Measurements from ENCODE around the gene CPLX4. TPM values are rescaled to one million over a fixed set of nuclear protein-coding genes. Genes with fewer than 3 reads are reported as not detected.

The CPLX4 gene
- total RNA-seq, 1 donor from 2014 or later = not detected

DNA sequence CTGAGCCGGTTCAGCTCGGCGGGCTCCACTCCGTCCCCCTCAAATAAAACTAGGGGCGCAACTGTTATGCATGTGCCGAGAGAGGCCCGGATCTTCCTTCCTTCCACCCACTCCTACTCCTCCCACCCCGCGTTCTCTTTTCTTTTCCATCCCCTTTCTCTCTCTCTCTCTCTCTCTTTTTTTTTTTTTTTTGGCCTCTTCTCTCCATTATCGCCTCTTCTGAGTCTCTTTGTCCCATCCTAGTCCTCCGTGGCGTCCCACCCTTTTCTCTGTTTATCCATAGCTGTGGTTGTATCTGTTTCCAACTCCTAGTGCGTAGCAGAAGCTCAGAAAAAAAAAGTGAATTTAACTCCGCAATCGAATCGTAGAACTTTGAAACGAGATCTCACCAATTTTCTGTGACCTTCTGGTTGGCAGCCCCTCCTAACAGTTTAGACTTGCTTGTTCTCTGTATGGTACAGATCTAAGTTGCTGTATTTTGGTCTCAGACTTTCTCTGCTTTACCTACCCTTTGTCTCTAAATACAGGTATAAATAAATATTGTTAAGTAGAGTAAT, 48.8 kb downstream of the CPLX4 start:
- intact Hi-C loops (cut with DNase I) = no loop called here
- H3K36me3 ChIP-seq = no peaks in the 10 kb centered on the region
- H3K27me3 ChIP-seq = peaks cover 17% of the 10 kb centered on the region
- H3K4me1 ChIP-seq = peaks cover 0 to 5% of the 10 kb centered on the region in 2 donors
- no peaks in the 10 kb centered on the region for H3K9me3 ChIP-seq
- H3K27ac ChIP-seq = no peak overlapping the region
- no peak for DNase-seq (ENCODE audit: low spot score in 2 of 2)
- TF ChIP-seq, protein P1, sequence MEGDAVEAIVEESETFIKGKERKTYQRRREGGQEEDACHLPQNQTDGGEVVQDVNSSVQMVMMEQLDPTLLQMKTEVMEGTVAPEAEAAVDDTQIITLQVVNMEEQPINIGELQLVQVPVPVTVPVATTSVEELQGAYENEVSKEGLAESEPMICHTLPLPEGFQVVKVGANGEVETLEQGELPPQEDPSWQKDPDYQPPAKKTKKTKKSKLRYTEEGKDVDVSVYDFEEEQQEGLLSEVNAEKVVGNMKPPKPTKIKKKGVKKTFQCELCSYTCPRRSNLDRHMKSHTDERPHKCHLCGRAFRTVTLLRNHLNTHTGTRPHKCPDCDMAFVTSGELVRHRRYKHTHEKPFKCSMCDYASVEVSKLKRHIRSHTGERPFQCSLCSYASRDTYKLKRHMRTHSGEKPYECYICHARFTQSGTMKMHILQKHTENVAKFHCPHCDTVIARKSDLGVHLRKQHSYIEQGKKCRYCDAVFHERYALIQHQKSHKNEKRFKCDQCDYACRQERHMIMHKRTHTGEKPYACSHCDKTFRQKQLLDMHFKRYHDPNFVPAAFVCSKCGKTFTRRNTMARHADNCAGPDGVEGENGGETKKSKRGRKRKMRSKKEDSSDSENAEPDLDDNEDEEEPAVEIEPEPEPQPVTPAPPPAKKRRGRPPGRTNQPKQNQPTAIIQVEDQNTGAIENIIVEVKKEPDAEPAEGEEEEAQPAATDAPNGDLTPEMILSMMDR (IDR thresholded peaks at IDR 0.05) = no peak
- no peak overlapping the region for H3K4me3 ChIP-seq

DNA sequence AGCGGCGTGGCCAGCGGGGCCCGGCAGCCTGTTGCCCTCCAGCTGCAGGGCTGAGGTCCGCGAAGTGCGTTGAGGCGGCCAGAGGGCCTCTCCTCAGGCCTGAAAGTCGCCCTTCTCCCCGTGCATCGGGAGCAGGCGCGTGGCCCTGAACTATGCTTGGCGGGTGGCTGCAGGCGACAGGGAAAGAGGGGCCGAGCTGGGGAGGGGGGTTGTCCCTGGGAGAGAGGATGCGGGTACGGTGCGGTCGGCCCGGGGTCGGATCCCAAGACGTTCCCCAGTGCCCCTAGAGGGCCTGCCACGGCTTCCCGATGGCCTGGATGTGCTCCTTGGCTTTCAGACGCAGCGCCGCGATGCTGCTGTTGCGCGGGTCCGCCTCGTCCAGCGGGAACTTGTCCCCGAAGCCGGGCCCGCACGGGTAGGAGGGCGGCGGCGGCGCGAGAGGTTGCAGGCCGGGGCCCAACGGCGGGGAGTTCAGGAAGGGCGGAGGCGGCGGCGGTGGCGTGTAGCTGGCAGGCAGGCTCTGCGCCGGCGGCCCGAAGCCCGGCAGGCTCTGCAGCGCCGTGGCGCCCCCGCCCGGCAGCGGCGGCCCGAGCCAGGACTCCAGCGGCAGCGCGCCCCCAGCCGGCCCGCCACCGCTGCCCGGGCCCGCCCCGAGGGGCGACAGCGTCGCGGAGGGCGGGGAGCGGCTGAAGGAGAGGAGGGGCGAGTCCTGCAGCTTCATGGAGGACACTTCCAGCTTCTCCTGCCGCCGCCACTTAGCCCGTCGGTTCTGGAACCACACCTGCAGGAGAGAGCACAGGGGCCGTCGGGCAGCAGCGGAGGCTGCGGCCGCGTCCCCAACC, 49.5 kb downstream of the CPLX4 start:
- peaks cover 0 to 5% of the 10 kb centered on the region in 2 donors for H3K4me1 ChIP-seq
- no peaks in the 10 kb centered on the region for H3K36me3 ChIP-seq
- H3K27ac ChIP-seq = no peak overlapping the region
- H3K9me3 ChIP-seq = no peaks in the 10 kb centered on the region
- DNase-seq (ENCODE audit: low spot score in 2 of 2) = no peak
- peak overlapping the region; percentile 20 to 35 for H3K4me3 ChIP-seq
- intact Hi-C loops (cut with DNase I) = no loop called here
- TF ChIP-seq, protein P1 (IDR thresholded peaks at IDR 0.05) = no peak
- H3K27me3 ChIP-seq = peaks cover 17% of the 10 kb centered on the region

DNA sequence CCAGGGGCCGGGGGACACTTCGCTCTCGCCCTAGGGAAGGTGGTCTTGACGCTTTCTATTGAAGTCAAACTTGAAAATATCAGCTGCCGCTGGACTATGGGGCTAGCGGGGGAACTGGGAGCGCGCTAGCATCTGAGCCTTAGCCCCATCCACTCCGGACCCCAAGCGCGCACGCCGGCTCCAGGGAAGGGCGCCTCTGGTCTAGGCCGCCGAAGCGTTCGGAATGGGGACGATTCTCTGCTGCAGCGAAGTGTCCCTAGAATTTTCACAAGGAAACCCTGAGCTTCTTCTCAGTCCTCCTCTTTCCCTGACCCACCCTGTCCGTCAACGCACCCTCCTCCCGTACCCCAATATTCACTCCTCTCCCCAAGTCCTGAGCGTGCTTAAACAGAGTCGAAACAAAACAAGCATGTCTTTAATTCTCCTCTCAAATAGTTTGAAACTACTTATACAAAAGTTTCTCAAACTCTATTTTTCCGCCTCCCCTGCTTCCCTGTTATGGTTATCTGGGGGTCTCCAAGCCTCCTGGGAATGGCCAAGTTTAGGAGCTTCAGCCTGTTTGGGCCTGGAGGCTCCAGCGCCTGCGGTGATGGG, 50.2 kb downstream of the CPLX4 start:
- H3K4me3 ChIP-seq = peak overlapping the region; percentile 20 to 35
- no peak for DNase-seq (ENCODE audit: low spot score in 2 of 2)
- H3K27me3 ChIP-seq = peaks cover 11% of the 10 kb centered on the region
- H3K4me1 ChIP-seq = peaks cover 0 to 5% of the 10 kb centered on the region in 2 donors
- no peaks in the 10 kb centered on the region for H3K9me3 ChIP-seq
- TF ChIP-seq, protein P1 (IDR thresholded peaks at IDR 0.05) = no peak
- no peak overlapping the region for H3K27ac ChIP-seq
- no peaks in the 10 kb centered on the region for H3K36me3 ChIP-seq
- intact Hi-C loops (cut with DNase I) = no loop called here

DNA sequence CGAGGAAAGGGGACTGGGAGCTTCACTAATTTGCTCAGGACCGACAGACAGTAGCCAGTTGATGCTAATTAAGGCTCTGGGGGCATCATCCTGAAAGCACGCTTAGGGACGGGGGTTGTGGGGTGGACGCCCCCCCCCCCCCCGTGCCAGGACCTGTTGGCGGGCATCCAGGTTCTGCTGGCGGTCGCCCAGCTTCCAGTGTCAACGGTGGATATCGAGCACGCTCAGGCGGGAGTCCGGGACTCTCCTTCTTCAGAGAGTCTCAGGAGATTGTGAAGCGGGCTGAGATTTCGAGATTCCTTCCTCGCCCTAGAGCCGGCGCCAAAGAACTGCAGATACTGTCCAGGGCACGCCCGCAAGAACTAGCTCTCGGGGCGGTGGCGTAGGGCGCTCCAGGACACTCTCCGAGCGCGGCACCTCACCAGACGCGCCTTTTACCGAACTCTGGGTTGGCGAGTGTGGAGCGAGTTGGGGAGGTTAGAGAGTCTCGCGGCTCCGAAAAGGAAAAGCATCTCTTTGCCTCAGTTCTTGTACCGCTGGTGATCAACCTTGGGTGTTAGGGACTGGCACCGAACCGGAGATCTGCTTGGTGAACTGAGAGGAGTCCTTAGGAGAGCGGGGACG, 50.8 kb downstream of the CPLX4 start:
- peaks cover 6% of the 10 kb centered on the region for H3K27me3 ChIP-seq
- DNase-seq (ENCODE audit: low spot score in 2 of 2) = no peak
- no peaks in the 10 kb centered on the region for H3K9me3 ChIP-seq
- peaks cover 0 to 2% of the 10 kb centered on the region in 2 donors for H3K4me1 ChIP-seq
- TF ChIP-seq, protein P1 (IDR thresholded peaks at IDR 0.05) = no peak
- H3K36me3 ChIP-seq = no peaks in the 10 kb centered on the region
- H3K27ac ChIP-seq = no peak overlapping the region
- H3K4me3 ChIP-seq = no peak overlapping the region
- intact Hi-C loops (cut with DNase I) = no loop called here

DNA sequence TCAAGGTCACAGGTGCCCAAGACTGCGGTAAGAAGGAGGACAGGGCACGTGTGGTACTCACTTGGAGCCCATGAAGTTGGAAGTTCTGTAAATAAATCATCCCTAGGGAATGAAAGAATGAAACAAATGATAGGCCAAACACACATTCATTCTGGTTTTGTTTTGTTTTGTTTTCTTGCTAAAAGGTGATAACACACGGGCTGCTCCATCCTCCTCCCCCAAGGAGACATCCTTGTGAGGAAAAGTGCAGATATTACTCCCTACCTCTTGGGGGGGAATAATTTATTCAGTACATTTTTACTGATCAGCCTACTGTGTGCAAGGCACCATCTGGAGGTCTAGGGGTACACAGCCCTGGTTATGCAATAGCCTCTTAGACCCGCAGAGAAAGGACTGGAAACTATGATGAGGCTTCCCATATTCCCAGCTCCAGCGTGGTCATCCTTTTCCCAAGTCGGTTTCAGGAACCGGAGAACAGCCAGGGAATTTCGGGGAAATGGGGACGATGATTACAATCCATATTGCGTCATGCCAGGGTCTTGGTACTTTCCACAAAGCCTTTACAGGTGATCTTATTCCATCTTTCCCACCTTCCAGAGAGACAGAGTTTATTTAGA, 51.5 kb downstream of the CPLX4 start:
- peaks cover 2% of the 10 kb centered on the region for H3K27me3 ChIP-seq

More for the DNA sequence above, 51.5 kb downstream of the CPLX4 start:
- intact Hi-C loops (cut with DNase I) = no loop called here
- no peak for DNase-seq (ENCODE audit: low spot score in 2 of 2)
- Histone ChIP-seq H3K9me3 (no peaks in the 10 kb centered on the region), H3K36me3 (no peaks in the 10 kb centered on the region), H3K27ac (no peak overlapping the region), H3K4me3 (no peak overlapping the region), H3K4me1 (peaks cover 0 to 2% of the 10 kb centered on the region in 2 donors)
- TF ChIP-seq, protein P1 (IDR thresholded peaks at IDR 0.05) = no peak

Data from ascending aorta (tissue), 2 donors.